ENCODE results near the gene AUH.

GRCh38 chr9:91316093-91316492 is 45.6 kb downstream of the AUH start:
- TF ChIP-seq CTCF (IDR thresholded peaks at IDR 0.05) (no peak), ZFX (IDR thresholded peaks at IDR 0.05; ENCODE audit: borderline replicate concordance) (no peak)

All from 22Rv1 (cell line).